ENCODE data around the gene EEF1AKMT1. TPM values are rescaled to one million over a fixed set of nuclear protein-coding genes. Genes with fewer than 3 reads are reported as not detected.

The EEF1AKMT1 gene
- total RNA-seq, 1 experiment from 2014 or later = 10.6 TPM

- no peak overlapping the region for H3K4me2 ChIP-seq (ENCODE audit: low read length)
- intact Hi-C loops (cut with micrococcal nuclease) = no loop called here
- no peak for ATAC-seq
Measured at GRCh38 chr13:20769091-20769490, 4.7 kb downstream of the EEF1AKMT1 start.

GRCh38 chr13:20767309-20767943 lies 6.3 kb downstream of the EEF1AKMT1 start:
- no peak for TF ChIP-seq EZH2 (IDR thresholded peaks at IDR 0.05; ENCODE audit: low read length, unreplicated experiment)
- no peak for TF ChIP-seq EZH2phosphoT487 (IDR thresholded peaks at IDR 0.05; ENCODE audit: borderline replicate concordance, low read length)
- no peak for TF ChIP-seq CTCF (conservative IDR thresholded peaks at IDR 0.05; ENCODE audit: low read depth, low read length)
- Histone ChIP-seq H3K36me3 (ENCODE audit: low read depth, low read length) (peaks cover 20% of the 10 kb centered on the region; the same call in 1 of the 2 replicates), H3K4me2 (ENCODE audit: low read length) (no peak overlapping the region), H3K79me2 (ENCODE audit: low read length) (peaks cover 11% of the 10 kb centered on the region), H3K9ac (ENCODE audit: low read length) (no peak overlapping the region), H3K9me2 (replicated peaks; ENCODE audit: low read length) (no peaks in the 10 kb centered on the region), H4K20me1 (ENCODE audit: low read length) (no peaks in the 10 kb centered on the region), H3K4me1 (ENCODE audit: insufficient read depth, low read length) (peaks cover 2% of the 10 kb centered on the region), H3K27ac (ENCODE audit: low read length) (no peak overlapping the region), H3K9me3 (ENCODE audit: low read length) (no peaks in the 10 kb centered on the region), H3F3A (ENCODE audit: low read length, unreplicated experiment) (no peaks in the 10 kb centered on the region), H2AFZ (ENCODE audit: low read length) (no peak overlapping the region), H3K4me3 (ENCODE audit: low read length) (no peak overlapping the region), H3K27me3 (ENCODE audit: low read length) (no peaks in the 10 kb centered on the region)
- POLR2A ChIA-PET (ENCODE audit: unreplicated experiment) = no interaction called here
- CTCF ChIA-PET = interaction anchor here (0.6 kb wide), 1 partner anchor 39 kb away, joined by 7 read pairs; no protein-coding TSS in a partner anchor
- intact Hi-C loops (cut with micrococcal nuclease) = no loop called here
- BruUV-seq (replicated peaks) = no TSS peak
- DNase-seq (no peak), ATAC-seq (no peak)

More at GRCh38 chr13:20769091-20769490, 4.7 kb downstream of the EEF1AKMT1 start:
- peaks cover 13% of the 10 kb centered on the region for H3K4me1 ChIP-seq (ENCODE audit: insufficient read depth, low read length)
- BruUV-seq (replicated peaks) = no TSS peak
- no peaks in the 10 kb centered on the region for H4K20me1 ChIP-seq (ENCODE audit: low read length)
- POLR2A ChIA-PET (ENCODE audit: unreplicated experiment) = no interaction called here
- no peaks in the 10 kb centered on the region for H3K27me3 ChIP-seq (ENCODE audit: low read length)
- no peak overlapping the region for H3K9ac ChIP-seq (ENCODE audit: low read length)
- TF ChIP-seq EZH2phosphoT487 (IDR thresholded peaks at IDR 0.05; ENCODE audit: borderline replicate concordance, low read length) (no peak), CTCF (conservative IDR thresholded peaks at IDR 0.05; ENCODE audit: low read depth, low read length) (no peak), EZH2 (IDR thresholded peaks at IDR 0.05; ENCODE audit: low read length, unreplicated experiment) (no peak)
- no peaks in the 10 kb centered on the region for H3F3A ChIP-seq (ENCODE audit: low read length, unreplicated experiment)
- no peak overlapping the region for H2AFZ ChIP-seq (ENCODE audit: low read length)
- peaks cover 23% of the 10 kb centered on the region for H3K79me2 ChIP-seq (ENCODE audit: low read length)
- no peak overlapping the region for H3K4me3 ChIP-seq (ENCODE audit: low read length)
- H3K36me3 ChIP-seq (ENCODE audit: low read depth, low read length) = peaks cover 20% of the 10 kb centered on the region; the same call in 1 of the 2 replicates
- no peak overlapping the region for H3K27ac ChIP-seq (ENCODE audit: low read length)
- CTCF ChIA-PET = no interaction called here
- H3K9me3 ChIP-seq (ENCODE audit: low read length) = no peaks in the 10 kb centered on the region
- DNase-seq = no peak
- H3K9me2 ChIP-seq (replicated peaks; ENCODE audit: low read length) = no peaks in the 10 kb centered on the region

- POLR2A ChIA-PET (ENCODE audit: unreplicated experiment) = no interaction called here
- Histone ChIP-seq H4K20me1 (ENCODE audit: low read length) (no peaks in the 10 kb centered on the region), H3F3A (ENCODE audit: low read length, unreplicated experiment) (no peaks in the 10 kb centered on the region), H3K27me3 (ENCODE audit: low read length) (no peaks in the 10 kb centered on the region), H3K4me2 (ENCODE audit: low read length) (no peak overlapping the region), H3K36me3 (ENCODE audit: low read depth, low read length) (0 out of 2 replicates have a peak, but pooled peaks cover 3% of the 10 kb centered on the region), H3K9ac (ENCODE audit: low read length) (no peak overlapping the region), H3K27ac (ENCODE audit: low read length) (no peak overlapping the region), H2AFZ (ENCODE audit: low read length) (no peak overlapping the region), H3K4me1 (ENCODE audit: insufficient read depth, low read length) (no peaks in the 10 kb centered on the region), H3K9me2 (replicated peaks; ENCODE audit: low read length) (no peaks in the 10 kb centered on the region), H3K9me3 (ENCODE audit: low read length) (0 out of 2 replicates have a peak, but pooled peaks cover 6% of the 10 kb centered on the region), H3K79me2 (ENCODE audit: low read length) (no peaks in the 10 kb centered on the region), H3K4me3 (ENCODE audit: low read length) (no peak overlapping the region)
- ATAC-seq (no peak), DNase-seq (no peak)
- BruUV-seq (replicated peaks) = no TSS peak
- TF ChIP-seq EZH2 (IDR thresholded peaks at IDR 0.05; ENCODE audit: low read length, unreplicated experiment) (no peak), CTCF (conservative IDR thresholded peaks at IDR 0.05; ENCODE audit: low read depth, low read length) (no peak), EZH2phosphoT487 (IDR thresholded peaks at IDR 0.05; ENCODE audit: borderline replicate concordance, low read length) (no peak)
- CTCF ChIA-PET = no interaction called here
- intact Hi-C loops (cut with micrococcal nuclease) = no loop called here
Measured at GRCh38 chr13:20760872-20761271, 12.9 kb downstream of the EEF1AKMT1 start.

Data from PC-3 (cell line).